H1 (cell line): Measurements from ENCODE around the gene VEPH1.

Experiments used
- BACH1 ChIP-seq: IDR thresholded peaks from 2 replicates; pipeline ENCODE4 v1.6.1; 2012; ENCODE audit warnings: low read length, improper control_type of control experiment
- CEBPB ChIP-seq: IDR thresholded peaks from 2 replicates; pipeline ENCODE4 v1.6.1; 2012; ENCODE audit warnings: low read depth, low read length
- EZH2 ChIP-seq: fragments of 200-600 bp; sonication (generic); IDR thresholded peaks from 2 replicates; pipeline ENCODE4 v1.7.1; 2012; ENCODE audit warnings: low read depth, mild to moderate bottlenecking, moderate library complexity, low read length, inconsistent platforms; ENCODE audit not compliant: severe bottlenecking
- GABPA ChIP-seq: IDR thresholded peaks from 2 replicates; pipeline ENCODE4 v1.6.1; 2011; ENCODE audit warnings: mild to moderate bottlenecking, low read length, moderate library complexity, borderline replicate concordance; ENCODE audit not compliant: insufficient read depth
- POLR2A ChIP-seq, 2 experiments: IDR thresholded peaks; 1 replicate in 1 of 2; 2 replicates in 1 of 2; pipeline ENCODE4 v1.6.1; 2011; ENCODE audit warnings: low read depth in 2 of 2, low read length in 2 of 2, mild to moderate bottlenecking in 2 of 2; ENCODE audit errors: control extremely low read depth in 1 of 2
- POLR2AphosphoS5 ChIP-seq: IDR thresholded peaks from 2 replicates; pipeline ENCODE4 v1.6.1; 2011; ENCODE audit warnings: low read depth, low read length
- RAD21 ChIP-seq, 2 experiments: IDR thresholded peaks in 1 of 2; conservative IDR thresholded peaks in 1 of 2; 2 replicates each; pipeline ENCODE4 v1.6.1; 2011; ENCODE audit warnings: low read depth in 2 of 2, low read length in 2 of 2, improper control_type of control experiment in 1 of 2, inconsistent platforms in 1 of 2, mild to moderate bottlenecking in 1 of 2, moderate library complexity in 1 of 2
- RFX5 ChIP-seq: IDR thresholded peaks from 2 replicates; pipeline ENCODE4 v1.6.1; 2011; ENCODE audit warnings: low read depth, low read length, improper control_type of control experiment, borderline replicate concordance
- SRF ChIP-seq: IDR thresholded peaks from 2 replicates; pipeline ENCODE4 v1.6.1; 2011; ENCODE audit warnings: mild to moderate bottlenecking, low read depth, low read length, moderate library complexity
- SUZ12 ChIP-seq: fragments of 200-600 bp; sonication (generic); IDR thresholded peaks from 2 replicates; pipeline ENCODE4 v1.6.1; 2012; ENCODE audit warnings: mild to moderate bottlenecking, inconsistent platforms, low read length, moderate library complexity, mixed read lengths
- TAF1 ChIP-seq: IDR thresholded peaks from 2 replicates; pipeline ENCODE4 v1.6.1; 2011; ENCODE audit warnings: mild to moderate bottlenecking, low read depth, low read length
- ZNF274 ChIP-seq: IDR thresholded peaks from 2 replicates; pipeline ENCODE4 v1.7.0; 2012; ENCODE audit warnings: low read length, borderline replicate concordance; ENCODE audit errors: extremely low read depth
- TF ChIP-seq, protein P1 (sequence below), 3 experiments: IDR thresholded peaks; 1 replicate in 2 of 3; 2 replicates in 1 of 3; pipeline versions ENCODE4 v1.5.1 to v1.6.1; 2011; ENCODE audit warnings: low read length in 3 of 3, mild to moderate bottlenecking in 3 of 3, inconsistent platforms in 2 of 3, low read depth in 1 of 3, moderate library complexity in 1 of 3; ENCODE audit not compliant: insufficient read depth in 1 of 3; ENCODE audit errors: control extremely low read depth in 1 of 3

DNA sequence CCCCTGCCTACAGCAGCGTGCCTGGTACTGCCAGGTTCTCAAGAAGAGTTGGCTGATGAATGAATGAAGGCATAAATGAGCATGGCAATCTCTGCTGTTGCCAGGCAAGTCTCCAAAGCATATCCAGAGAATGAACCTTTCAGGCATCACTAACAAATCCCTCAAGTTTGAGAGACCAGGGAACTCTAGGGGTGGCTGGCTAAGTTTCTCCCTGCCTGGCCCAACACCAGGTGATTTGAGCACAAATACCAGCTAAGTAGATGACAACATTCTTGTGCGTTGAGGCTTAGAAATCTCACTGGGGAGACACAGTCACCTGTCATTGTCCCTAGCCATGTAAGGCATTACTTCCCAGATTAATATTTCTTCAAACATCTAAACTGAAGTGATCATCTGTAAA lies 147.9 kb downstream of the VEPH1 start:
- TF ChIP-seq, protein P1, sequence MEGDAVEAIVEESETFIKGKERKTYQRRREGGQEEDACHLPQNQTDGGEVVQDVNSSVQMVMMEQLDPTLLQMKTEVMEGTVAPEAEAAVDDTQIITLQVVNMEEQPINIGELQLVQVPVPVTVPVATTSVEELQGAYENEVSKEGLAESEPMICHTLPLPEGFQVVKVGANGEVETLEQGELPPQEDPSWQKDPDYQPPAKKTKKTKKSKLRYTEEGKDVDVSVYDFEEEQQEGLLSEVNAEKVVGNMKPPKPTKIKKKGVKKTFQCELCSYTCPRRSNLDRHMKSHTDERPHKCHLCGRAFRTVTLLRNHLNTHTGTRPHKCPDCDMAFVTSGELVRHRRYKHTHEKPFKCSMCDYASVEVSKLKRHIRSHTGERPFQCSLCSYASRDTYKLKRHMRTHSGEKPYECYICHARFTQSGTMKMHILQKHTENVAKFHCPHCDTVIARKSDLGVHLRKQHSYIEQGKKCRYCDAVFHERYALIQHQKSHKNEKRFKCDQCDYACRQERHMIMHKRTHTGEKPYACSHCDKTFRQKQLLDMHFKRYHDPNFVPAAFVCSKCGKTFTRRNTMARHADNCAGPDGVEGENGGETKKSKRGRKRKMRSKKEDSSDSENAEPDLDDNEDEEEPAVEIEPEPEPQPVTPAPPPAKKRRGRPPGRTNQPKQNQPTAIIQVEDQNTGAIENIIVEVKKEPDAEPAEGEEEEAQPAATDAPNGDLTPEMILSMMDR (IDR thresholded peaks at IDR 0.05; ENCODE audit: control extremely low read depth in 1 of 3, insufficient read depth in 1 of 3, low read depth in 1 of 3, low read length in 3 of 3) = no peak
- TF ChIP-seq EZH2 = no peak
- no peak for TF ChIP-seq CEBPB
- TF ChIP-seq GABPA = no peak
- TF ChIP-seq RFX5 = no peak
- TF ChIP-seq BACH1 = no peak
- no peak for TF ChIP-seq SRF
- no peak for TF ChIP-seq RAD21 (IDR thresholded peaks at IDR 0.05 in 1 of 2, conservative IDR thresholded peaks at IDR 0.05 in 1 of 2; ENCODE audit: low read depth in 2 of 2, low read length in 2 of 2)
- TF ChIP-seq ZNF274 = no peak
- TF ChIP-seq SUZ12 = no peak
- no peak for TF ChIP-seq POLR2A (IDR thresholded peaks at IDR 0.05; ENCODE audit: control extremely low read depth in 1 of 2, low read depth in 2 of 2, low read length in 2 of 2)
- no peak for TF ChIP-seq POLR2AphosphoS5
- no peak for TF ChIP-seq TAF1
